ENCODE results near the gene HTR4.
"Not testable (repeated sequence)": the region's sequence is repeated elsewhere in the genome, so short reads cannot be mapped to it uniquely, and the experiment has no call there.

HTR4 gene

DNA sequence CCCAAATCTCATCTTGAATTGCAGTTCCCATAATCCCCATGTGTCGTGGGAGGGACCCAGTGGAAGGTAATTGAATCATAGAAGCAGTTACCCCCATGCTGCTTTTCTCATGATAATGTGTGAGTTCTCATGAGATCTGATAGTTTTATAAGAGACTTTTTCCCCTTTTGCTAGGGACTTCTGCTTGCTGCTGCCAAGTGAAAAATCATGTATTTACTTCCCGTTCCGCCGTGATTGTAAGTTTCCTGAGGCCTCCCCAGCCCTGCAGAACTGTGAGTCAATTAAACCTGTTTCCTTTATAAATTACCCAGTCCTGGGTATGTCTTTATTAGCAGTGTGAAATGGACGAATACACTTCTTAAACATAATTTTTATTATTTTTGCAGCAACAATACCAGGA, 185.6 kb downstream of the HTR4 start:
- DNase-seq = not testable (repeated sequence)

DNA sequence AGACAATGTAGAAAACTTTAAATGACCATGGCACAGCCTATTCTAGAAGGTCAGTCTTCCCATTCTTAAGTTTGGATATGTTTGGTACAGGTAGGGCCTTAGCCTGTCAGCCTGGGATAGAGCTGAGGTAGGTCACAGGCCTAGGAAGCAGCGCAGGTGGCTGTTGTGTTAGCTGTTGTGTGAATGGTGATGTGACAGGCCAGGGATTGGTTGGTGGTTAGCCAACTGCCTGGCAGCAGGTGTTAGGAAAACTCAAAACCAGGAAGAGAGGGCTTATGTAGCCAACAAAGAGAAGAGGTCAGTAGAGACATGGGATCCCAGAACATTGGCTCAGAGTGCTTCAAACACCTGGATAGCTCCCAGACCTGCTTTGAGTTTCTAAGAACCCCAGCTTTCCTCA, 186.4 kb downstream of the HTR4 start:
- DNase-seq = no peak

DNA sequence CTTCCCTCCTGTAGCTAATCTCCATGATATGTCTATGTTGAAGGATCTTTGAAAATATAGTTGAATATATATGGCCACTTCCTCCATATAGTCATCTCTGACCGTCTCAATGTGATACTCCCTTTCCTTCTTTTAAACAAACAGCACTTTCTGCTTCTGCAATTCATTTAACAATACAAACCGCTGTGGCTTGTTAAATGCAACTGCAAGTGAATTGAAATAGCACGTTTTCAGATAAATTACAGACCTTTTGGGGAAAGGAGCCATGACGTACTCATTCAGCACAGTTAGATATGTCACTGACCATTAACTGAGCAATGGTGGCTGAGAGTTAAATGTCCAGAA, 188.1 kb downstream of the HTR4 start:
- no peak for DNase-seq

DNA sequence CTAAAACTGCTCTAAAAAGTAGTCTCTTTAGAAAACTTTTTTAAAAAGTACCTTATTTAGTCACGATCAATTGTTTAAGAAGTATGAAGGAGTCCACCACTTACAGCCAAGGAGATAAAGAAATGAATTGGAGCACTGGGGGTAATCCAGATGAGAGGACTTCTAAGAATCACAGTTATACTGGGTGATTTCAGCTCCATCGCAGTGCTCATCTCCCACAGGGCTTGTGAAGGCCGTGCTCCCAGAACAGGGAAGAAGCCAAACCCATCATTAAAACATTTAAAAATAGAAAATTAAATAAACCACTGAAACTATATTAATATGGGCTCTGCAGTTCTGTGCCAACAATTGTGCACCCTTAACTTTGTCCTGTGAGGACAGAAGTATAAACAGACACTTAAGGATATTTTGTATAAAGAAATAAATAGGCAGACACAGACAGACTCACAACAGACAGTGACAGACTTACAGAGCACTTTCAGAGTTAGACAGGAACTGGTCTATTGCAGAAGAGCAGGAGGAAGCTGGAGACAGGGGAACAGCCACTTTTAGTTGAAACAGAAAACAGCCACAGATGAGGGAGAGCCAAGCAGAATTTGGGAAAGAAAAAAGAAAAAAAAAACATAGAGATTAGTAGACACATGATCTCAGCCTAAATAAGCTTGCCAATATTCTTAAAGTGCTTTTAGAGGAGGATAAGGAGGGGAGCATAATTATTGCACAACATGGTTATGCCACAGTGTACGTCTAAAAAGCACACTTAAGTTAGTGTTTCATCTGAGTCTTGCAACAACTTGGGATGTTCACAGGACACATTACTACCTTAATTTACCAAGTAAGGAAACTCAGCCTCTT, 188.7 kb downstream of the HTR4 start:
- DNase-seq = no peak

DNA sequence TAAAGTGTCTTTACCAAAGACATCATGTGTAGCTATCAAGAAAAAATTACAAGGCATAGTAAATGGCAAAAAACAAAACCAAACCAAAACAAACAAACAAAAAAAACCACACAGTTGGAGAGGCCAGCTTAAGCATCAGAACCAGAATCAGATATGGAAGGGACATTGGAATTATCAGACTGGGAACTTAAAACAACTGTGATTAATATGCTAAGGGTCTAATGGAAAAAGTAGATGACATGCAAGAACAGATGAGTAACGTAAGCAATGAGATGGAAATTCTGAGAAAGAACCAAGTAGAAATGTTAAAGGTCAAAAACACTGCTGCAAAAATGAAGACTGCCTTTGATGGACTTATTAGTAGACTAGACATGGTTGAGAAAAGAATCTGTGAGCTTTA, 194.7 kb downstream of the HTR4 start:
- DNase-seq = no peak

DNA sequence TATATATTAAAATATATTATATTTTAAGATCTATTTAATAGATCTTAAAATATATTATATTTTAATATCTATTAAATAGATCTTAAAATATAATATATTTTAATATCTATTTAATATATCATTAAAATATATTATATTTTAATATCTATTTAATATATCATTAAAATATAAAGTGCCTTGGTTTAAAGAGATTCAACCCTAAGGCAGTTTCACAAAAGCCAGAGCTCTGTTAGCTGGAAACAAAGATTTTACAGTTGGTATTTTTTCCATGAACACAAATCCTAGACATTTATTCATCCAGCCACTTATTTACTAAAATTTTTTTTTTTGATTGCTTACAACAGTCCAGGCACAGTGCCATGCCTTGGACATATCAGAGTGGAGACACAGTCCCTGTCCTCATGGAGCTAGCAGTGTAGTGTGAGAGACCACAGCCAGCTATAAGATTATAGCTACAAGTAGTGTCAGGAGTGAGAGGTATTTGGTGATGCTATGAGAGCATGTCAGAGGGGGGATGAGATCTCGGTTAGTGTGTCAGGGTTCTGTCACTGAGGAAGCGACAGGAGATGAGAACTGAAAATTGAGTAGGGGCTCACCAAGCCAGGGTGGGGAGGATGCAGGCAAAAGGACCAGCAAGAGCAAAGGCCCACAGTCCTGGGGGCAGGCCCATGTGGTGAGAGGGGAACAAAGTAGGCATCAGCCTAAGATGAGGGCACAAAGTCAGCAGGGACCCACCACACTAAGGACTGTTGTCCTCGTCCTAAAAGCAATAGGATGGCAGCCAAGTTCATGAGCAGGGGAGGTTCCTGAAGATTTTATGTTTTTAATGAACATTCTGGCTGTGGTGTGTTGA, 196.1 kb downstream of the HTR4 start:
- DNase-seq = no peak

DNA sequence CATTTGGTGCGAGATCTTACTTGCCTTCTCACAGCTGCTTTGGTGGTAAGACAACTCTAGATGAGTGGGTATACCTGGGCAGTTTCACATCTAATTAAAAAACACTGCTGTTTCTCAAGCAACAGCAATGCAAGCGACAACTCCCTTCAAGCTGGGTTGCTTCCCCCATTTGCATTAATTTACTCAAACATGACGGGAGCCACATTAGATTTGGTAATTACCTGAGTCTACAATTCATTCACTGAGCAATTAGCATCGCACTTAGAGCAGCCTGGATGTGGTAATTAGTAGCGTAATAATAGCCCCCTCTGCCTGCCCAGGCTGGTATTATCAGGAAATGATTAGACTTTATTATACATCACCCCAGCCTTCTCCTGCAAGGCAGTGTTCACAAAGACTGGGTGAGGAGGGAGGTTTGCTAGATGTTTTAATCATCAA, 197.1 kb downstream of the HTR4 start:
- peak; percentile 32 for DNase-seq

DNA sequence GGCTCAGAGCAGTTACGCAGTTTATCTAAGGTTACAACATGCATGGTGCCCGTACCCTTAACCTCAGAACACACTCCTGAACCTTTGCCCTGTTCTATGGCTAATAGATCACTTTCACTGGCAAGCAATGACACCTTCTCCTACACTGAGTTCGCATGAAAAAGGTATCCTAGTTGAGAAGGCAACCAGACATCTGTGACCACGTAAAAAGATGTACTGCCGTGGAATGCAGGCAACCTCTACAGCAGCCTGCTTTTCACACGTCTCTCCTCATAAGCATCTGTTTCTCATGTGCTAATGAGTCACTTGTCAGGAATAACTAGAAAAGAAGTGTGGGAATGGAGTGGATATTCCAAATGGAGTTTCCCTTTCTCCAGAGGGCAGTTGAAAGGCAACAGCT, 199.1 kb downstream of the HTR4 start:
- no peak for DNase-seq

DNA sequence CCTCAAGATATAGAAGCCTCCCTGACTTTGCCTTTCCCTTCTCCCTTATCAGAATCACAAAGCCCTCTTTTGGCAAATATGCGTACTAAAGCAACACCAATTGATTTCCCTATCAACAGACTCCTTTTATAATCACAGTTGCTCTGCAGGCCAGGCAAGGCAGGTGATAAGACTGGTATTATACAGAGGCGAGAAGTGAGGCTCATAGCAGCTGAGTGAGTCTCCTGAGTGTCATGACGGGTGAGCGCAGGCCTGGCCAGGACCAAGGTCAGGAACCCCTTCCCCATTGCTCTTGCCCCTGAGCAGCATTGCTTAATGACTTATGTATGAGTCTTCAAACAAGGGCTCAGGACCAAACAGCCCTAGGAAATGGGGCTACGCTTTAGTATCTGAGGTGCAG, 199.8 kb downstream of the HTR4 start:
- DNase-seq = no peak

DNA sequence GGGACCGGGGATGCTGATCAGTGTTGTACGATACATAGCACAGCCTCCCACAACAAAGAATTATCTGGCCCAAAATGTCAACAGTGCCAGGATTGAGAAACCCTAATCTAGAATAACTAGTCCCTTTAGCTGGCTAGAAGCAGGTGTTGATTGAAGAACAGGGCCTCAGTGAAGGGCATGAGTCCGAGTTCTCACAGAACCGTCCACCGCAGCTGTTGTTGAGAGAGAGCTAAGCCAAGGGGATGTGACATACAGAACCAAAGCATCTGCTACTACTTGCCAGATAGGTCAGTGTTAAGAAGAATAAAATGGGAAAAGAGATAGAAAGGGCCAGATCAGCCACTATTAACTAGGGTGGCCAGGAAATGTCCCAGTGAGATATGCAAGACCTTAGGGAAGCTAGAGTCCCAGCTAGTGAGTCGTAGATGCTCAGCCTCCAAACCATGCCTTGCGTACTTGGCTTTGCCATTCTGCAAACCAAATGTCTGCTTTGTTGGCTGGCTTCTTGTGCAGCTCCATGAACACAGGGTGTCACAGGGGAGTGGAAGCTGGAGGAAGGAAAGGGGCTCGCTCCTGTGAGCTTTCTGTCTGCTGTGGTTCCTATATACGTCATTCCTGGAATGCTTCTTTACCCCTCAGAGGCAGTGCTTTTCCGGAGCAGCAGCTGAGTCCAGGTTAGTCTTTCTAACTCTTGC, 201.7 kb downstream of the HTR4 start:
- no peak for DNase-seq

DNA sequence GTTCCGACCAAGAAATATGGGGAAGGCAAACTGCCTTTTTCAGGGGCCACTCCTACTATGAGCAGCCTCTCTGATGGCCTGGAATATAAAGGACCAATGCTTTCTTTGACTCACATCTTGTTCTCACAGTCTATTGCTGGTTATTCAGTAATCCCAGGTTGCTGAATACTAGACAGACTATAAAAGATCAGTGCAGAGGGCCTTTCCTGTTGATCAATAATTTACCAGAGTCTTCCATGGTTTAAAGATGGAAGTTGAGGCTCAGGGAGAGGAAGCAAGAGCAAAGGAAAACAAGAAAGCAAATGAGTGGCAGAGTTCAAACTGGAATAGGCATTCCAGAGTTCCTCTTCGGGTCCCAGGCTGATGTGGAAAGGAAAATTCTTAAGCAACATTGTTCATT, 207.7 kb downstream of the HTR4 start:
- DNase-seq = no peak

DNA sequence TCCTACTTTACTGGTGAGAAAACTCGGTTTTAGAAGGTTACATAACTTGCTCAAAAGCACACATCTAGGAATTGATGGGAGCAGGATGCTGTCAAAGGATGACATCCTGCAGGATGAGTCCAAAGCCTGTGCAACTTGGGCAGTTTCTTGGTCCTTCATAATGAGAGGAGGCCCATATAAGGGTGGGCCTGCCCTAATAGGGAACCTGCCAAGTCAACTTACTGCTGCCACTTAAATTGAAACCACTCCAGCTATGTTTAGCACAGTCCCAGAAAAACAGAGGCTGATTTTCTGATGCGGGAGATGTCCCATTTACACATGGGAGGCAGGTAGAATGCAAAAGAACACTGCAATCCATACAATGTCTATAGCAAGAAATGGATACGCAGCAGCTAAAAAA, 208.7 kb downstream of the HTR4 start:
- no peak for DNase-seq

DNA sequence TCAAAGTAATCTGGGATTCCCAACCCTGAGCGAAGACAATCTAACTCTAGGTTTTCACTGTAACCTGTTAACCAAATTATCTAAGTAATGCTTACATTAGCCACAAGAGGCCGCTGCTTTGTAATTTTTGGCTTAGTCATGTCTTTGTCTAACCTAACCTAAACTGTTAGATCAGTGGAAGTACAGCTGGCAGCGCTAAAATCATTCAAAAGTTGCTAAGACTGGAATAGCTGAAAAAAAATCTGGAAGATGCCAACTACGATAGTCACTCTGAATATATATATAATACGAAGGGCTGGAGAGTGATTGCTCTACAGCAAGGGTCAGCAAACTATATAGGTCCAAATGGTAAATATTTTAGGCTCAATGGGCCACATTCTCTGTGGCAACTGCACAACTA, 210.3 kb downstream of the HTR4 start:
- peak; percentile 40 for DNase-seq

DNA sequence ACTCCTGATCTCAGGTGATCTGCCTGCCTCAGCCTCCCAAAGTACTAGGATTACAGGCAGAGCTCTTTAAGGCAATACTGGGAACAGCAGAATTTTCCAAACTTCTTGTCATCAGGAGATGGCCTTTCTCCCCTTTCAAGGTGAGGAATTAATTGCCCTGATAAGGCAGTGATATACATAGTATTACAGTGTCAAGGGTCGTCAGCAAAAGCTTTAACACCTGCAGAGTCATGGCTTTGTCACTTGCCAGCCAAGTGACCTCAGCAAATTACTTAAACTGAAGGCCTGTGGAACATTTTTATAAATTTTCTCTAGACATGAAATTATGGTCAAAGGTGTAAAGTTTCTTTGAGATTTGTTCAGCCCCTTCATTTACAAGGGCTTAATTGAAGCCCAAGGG, 211.1 kb downstream of the HTR4 start:
- DNase-seq = no peak

DNA sequence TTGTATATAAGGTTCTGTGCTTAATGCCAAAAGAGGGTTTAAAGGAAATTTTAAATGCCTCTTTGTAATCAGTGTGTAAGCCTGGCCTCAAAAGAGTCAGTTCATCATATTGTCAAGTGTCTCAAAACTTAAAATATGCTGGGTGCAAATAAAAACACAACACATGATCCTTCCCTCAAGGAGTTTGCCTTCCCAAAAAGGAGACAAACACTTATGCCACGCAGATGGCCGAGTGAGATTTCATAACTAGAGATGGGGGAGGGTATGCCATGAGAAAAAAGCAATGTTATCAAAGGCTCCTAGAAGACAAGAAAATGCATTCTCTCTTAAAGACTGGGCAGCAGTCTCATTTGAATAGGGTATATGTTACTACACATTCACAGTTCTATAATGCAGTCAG, 215.4 kb downstream of the HTR4 start:
- DNase-seq = no peak

DNA sequence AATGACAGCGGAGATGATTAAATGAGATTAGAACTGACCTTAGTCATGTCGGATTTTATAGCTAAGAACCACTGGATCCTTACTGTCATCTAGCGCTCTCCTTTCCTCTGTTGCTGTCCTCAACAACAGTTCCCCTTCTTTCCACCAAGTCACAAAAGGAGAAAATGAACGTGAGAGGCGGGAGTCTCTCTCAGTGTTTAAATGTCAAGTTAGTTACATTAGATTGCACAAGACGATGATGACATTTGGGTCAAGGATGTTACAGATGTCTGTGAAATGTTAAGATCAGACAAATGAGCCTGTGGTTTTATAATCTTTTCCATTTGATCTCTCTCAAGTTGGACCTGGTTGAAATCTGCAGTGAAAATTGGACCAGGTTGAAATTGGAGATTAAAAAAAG, 217.1 kb downstream of the HTR4 start:
- no peak for DNase-seq

DNA sequence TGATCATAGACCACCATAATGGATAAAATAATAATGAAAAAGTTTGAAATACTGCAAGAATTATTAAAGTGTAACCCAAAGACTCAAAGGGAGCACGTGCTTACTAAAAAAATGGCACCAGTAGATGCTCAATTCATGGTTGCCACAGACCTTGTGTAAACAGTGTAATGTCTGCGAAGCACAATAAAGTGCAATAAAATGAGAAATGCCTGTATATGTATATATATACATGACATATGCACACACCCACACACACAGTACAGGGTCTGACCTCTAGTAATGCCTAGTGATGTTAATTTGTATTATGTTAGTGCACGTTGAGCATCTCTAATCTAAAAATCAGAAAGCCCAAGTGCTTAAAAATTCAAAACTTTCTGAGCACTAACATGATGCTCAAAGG, 218.3 kb downstream of the HTR4 start:
- DNase-seq = no peak

DNA sequence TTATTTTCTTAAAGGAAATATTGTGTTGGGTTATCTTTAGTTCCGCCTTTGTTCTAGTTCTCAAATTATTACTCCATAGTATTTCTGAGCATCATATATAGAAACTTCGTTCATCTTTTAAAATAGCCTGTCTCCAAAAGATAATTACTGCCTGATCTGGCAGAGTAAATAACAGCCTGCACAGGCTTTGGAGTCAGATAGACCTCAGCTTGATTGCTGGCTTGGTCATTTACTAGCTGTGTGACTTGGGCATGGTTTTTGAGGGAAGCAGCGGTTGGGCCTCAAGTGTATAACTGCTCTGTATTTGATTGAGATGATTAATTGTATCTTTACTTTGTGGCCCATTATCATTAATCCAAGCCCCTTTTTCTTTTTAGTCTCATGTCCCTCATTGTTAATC, 220.5 kb downstream of the HTR4 start:
- DNase-seq = no peak

Measured in NCI-H774 (cell line).